Measurements from ENCODE around the gene HOOK2. TPM values are rescaled to one million over a fixed set of nuclear protein-coding genes. Genes with fewer than 3 reads are reported as not detected.

The HOOK2 gene
- total RNA-seq, 1 donor from 2014 or later, result 58.5 TPM

DNA sequence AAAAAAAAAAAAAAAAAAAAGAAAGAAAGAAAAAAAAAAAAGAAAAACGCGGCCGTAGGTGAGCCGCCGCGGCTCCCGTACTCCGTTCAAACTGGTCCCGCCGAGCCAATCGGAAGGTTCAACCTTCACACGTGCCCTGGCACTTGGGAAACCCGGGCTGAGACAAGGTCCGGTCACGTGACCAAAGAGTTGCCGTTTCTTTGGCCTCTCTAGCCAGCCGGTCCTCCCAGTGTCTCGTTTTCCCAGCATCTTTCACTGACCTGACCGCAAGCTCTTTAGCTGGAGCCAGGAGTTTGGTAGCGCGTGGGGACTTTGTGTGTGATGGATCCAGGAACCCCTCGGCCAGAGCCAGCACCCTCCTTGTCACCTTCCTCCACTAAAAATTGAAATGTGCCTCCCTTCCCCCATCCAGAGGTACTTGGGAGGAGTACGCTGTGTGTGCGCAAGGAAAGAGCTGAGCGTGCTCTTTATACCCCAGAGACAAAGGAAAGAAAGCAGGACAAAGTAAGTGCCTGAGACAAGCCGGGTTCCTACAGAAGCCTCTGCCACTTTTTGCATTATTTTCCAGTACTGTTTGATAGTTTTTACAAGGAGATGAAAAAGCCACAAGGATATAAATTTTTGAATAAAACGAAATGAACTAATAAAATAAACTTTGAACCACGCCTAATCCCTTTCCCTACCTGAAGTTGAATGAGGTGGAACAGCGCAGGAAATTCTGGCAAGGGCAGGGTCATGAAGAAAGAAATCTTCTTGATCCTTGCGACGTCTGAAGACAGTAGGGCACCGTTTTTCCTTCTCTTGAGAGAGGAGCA lies 52.6 kb downstream of the HOOK2 start:
- TF ChIP-seq, protein P1, sequence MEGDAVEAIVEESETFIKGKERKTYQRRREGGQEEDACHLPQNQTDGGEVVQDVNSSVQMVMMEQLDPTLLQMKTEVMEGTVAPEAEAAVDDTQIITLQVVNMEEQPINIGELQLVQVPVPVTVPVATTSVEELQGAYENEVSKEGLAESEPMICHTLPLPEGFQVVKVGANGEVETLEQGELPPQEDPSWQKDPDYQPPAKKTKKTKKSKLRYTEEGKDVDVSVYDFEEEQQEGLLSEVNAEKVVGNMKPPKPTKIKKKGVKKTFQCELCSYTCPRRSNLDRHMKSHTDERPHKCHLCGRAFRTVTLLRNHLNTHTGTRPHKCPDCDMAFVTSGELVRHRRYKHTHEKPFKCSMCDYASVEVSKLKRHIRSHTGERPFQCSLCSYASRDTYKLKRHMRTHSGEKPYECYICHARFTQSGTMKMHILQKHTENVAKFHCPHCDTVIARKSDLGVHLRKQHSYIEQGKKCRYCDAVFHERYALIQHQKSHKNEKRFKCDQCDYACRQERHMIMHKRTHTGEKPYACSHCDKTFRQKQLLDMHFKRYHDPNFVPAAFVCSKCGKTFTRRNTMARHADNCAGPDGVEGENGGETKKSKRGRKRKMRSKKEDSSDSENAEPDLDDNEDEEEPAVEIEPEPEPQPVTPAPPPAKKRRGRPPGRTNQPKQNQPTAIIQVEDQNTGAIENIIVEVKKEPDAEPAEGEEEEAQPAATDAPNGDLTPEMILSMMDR (IDR thresholded peaks at IDR 0.05), result no peak
- H3K4me1 ChIP-seq, result peaks cover 4 to 29% of the 10 kb centered on the region in 2 donors
- intact Hi-C loops (cut with DNase I), result loop anchor here (1.0 to 2.0 kb wide), 2 partner anchors 12 to 26 kb away; partner anchors contain the start of genes FBXW9 and TRIR

DNA sequence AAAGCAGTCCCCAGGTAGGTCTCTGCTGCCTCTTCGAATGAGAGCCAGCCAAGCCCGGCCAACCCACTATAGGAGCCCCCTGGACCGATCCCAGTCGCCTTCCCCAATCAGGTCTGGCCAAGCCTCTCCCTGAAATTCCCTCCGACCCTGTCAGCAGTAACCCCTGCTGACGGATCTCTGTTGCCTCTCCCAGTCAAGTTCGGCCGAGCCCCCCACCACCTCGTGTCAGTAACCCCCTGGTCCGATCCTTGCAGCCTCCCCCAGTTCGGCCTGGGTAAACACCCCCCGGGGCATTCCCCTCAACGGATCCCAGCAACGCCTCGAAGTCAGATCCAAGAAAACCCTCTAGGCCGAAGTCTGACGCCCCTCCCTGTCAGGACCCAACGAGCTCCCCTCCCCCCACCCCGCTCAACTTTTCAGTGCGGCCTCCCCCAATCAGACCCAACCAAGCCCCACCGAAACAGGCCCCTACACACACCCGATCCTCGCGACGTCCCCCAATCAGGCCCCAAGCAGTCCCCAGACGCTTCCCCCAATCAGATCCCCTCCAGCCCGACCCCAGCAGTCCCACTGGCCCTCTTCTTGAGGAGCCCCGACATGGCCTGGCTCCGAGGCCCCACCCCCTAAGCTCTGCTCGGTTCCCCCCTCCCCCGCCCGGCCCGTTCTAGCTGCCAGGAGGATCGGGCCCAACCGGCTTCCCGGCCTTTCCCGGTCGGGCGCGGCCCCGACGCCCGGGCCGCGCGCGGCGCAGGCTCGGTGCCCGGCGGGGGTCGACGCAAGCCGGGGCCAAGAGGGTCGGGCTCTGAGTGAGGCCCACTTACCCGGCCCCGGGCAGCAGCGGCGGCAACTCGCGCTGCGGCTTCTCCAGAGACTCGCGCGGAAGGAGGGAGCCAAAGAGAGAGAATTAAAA lies 53.4 kb downstream of the HOOK2 start:
- H3K4me3 ChIP-seq, result peak overlapping the region; percentile 81 to 95
- H3K27me3 ChIP-seq, result no peaks in the 10 kb centered on the region
- H3K4me1 ChIP-seq, result peaks cover 4 to 29% of the 10 kb centered on the region in 2 donors
- peak in 1 of 2 donors; percentile 79 for DNase-seq (ENCODE audit: low spot score in 2 of 2)
- H3K36me3 ChIP-seq, result peaks cover 12 to 16% of the 10 kb centered on the region in 2 donors
- no peaks in the 10 kb centered on the region for H3K9me3 ChIP-seq
- intact Hi-C loops (cut with DNase I), result loop anchor here (2.0 kb wide), 1 partner anchor 25 kb away; the partner anchor contains the start of gene FBXW9
- H3K27ac ChIP-seq, result peak overlapping the region; percentile 88 to 98
- TF ChIP-seq, protein P1 (IDR thresholded peaks at IDR 0.05), result no peak

More for the DNA sequence above, 52.6 kb downstream of the HOOK2 start:
- Histone ChIP-seq H3K4me3 (peak overlapping the region; percentile 81 to 95), H3K9me3 (no peaks in the 10 kb centered on the region), H3K27ac (peak overlapping the region; percentile 88 to 98), H3K27me3 (no peaks in the 10 kb centered on the region), H3K36me3 (peaks cover 12 to 14% of the 10 kb centered on the region in 2 donors)
- DNase-seq (ENCODE audit: low spot score in 2 of 2), result peak; percentile 92 to 99

- H3K27me3 ChIP-seq, result no peaks in the 10 kb centered on the region
- DNase-seq (ENCODE audit: low spot score in 2 of 2), result no peak
- H3K9me3 ChIP-seq, result no peaks in the 10 kb centered on the region
- peak overlapping the region; percentile 81 to 95 for H3K4me3 ChIP-seq
- H3K27ac ChIP-seq, result peak overlapping the region; percentile 88 to 98
- TF ChIP-seq, protein P1 (IDR thresholded peaks at IDR 0.05), result no peak
- intact Hi-C loops (cut with DNase I), result no loop called here
- H3K4me1 ChIP-seq, result peaks cover 4 to 29% of the 10 kb centered on the region in 2 donors
- peaks cover 20 to 23% of the 10 kb centered on the region in 2 donors for H3K36me3 ChIP-seq
Observed at GRCh38 chr19:12720851-12721655, 54.3 kb downstream of the HOOK2 start.

DNA sequence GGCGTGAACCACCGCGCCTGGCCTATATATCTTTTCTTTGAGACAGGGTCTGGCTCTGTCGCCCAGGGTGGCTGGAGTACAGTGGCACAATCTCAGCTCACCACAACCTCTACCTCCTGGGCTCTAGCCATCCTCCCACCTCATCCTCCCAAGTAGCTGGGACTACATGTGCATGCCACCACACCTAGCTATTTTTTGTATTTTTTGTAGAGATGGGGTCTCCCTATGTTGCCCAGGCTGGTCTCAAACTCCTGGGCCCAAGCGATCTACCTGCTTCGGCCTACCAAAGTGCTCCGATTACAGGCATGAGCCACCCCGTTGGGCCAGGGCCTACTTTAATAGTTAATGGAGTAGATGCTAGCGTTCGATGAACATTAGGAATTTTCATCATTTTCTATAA lies 55.1 kb downstream of the HOOK2 start:
- H3K9me3 ChIP-seq, result no peaks in the 10 kb centered on the region
- DNase-seq (ENCODE audit: low spot score in 2 of 2), result no peak
- no peaks in the 10 kb centered on the region for H3K27me3 ChIP-seq
- H3K27ac ChIP-seq, result peak overlapping the region; percentile 88 to 98
- TF ChIP-seq, protein P1 (IDR thresholded peaks at IDR 0.05), result no peak
- H3K4me1 ChIP-seq, result peaks cover 4 to 29% of the 10 kb centered on the region in 2 donors
- intact Hi-C loops (cut with DNase I), result no loop called here
- H3K4me3 ChIP-seq, result peak overlapping the region; percentile 81 to 95
- H3K36me3 ChIP-seq, result peaks cover 28 to 29% of the 10 kb centered on the region in 2 donors

GRCh38 chr19:12715929-12716328 lies 59.4 kb downstream of the HOOK2 start:
- Histone ChIP-seq H3K4me1 (peaks cover 3 to 11% of the 10 kb centered on the region in 2 donors), H3K4me3 (no peak overlapping the region), H3K36me3 (peaks cover 64% of the 10 kb centered on the region in 2 donors), H3K27me3 (no peaks in the 10 kb centered on the region), H3K27ac (no peak overlapping the region), H3K9me3 (no peaks in the 10 kb centered on the region)
- no peak for DNase-seq (ENCODE audit: low spot score in 2 of 2)
- TF ChIP-seq, protein P1 (IDR thresholded peaks at IDR 0.05), result no peak
- intact Hi-C loops (cut with DNase I), result no loop called here

Data from ascending aorta (tissue), 2 donors.